PC-9 (cell line): Measurements from ENCODE around the gene SMC6. TPM values are rescaled to one million over a fixed set of nuclear protein-coding genes. Genes with fewer than 3 reads are reported as not detected.

Source experiments
- BruUV-seq: library from RNA; stranded (reverse); fragments of 400-500 nt; replicated peaks from 2 replicates; lab custom pipeline; 2021; lab: Mats Ljungman, UMichigan
- CTCF ChIA-PET: fragments of 300-600 bp; sonication (Branson Sonifier 250); formaldehyde crosslinking; loops from one replicate; lab custom pipeline; 2022; ENCODE audit warnings: antibody characterized with exemption; lab: Charles Lee
- POLR2A ChIA-PET: fragments of 300-600 bp; sonication (Branson Sonifier 250); formaldehyde crosslinking; loops from one replicate; lab custom pipeline; 2022; ENCODE audit warnings: antibody characterized with exemption; ENCODE audit not compliant: unreplicated experiment; lab: Charles Lee
- DNase-seq, 2 experiments: peaks; one replicate each; pipeline versions ENCODE4 v3.0.0 to v3.0.0-alpha.2; 2015 to 2022; ENCODE audit warnings: mixed read lengths in 1 of 2
- H2AFZ ChIP-seq: fragments of 200-600 bp; sonication (generic); 2 replicates; pipeline ENCODE4 v1.8.1; 2017; ENCODE audit warnings: antibody characterized with exemption
- H3F3A ChIP-seq: fragments of 200-600 bp; sonication (generic); 2 replicates; pipeline ENCODE4 v1.8.1; 2017; ENCODE audit warnings: antibody characterized with exemption, mild to moderate bottlenecking, low read depth; ENCODE audit not compliant: insufficient read depth
- H3K27ac ChIP-seq: fragments of 200-600 bp; sonication (generic); 2 replicates; pipeline ENCODE4 v1.6.1; 2016; ENCODE audit warnings: mixed run types
- H3K27me3 ChIP-seq: fragments of 200-600 bp; sonication (generic); 2 replicates; pipeline ENCODE4 v1.6.1; 2016; ENCODE audit warnings: low read depth, mixed run types; ENCODE audit not compliant: insufficient read depth
- H3K36me3 ChIP-seq: fragments of 200-600 bp; sonication (generic); 2 replicates; pipeline ENCODE4 v1.6.1; 2016; ENCODE audit warnings: low read depth, mixed run types
- H3K4me1 ChIP-seq: fragments of 200-600 bp; sonication (generic); replicated peaks from 2 replicates; pipeline ENCODE4 v1.6.1; 2016; ENCODE audit warnings: mixed run types; ENCODE audit not compliant: insufficient read depth
- H3K4me2 ChIP-seq: fragments of 200-600 bp; sonication (generic); 2 replicates; pipeline ENCODE4 v1.6.1; 2017; ENCODE audit warnings: mixed run types
- H3K4me3 ChIP-seq: fragments of 200-600 bp; sonication (generic); 2 replicates; pipeline ENCODE4 v1.6.1; 2016; ENCODE audit warnings: mixed run types
- H3K79me2 ChIP-seq: fragments of 200-600 bp; sonication (generic); 2 replicates; pipeline ENCODE4 v1.6.1; 2017; ENCODE audit warnings: low read depth, mixed run types
- H3K9me2 ChIP-seq: fragments of 200-600 bp; sonication (generic); 2 replicates; pipeline ENCODE4 v1.8.1; 2017; ENCODE audit warnings: mild to moderate bottlenecking; ENCODE audit not compliant: insufficient read depth
- H3K9me3 ChIP-seq: fragments of 200-600 bp; sonication (generic); 2 replicates; pipeline ENCODE4 v1.8.1; 2016; ENCODE audit warnings: low read depth; ENCODE audit not compliant: insufficient read depth
- H4K20me1 ChIP-seq: fragments of 200-600 bp; sonication (generic); 2 replicates; pipeline ENCODE4 v1.8.1; 2017; ENCODE audit not compliant: insufficient read depth
- CTCF ChIP-seq: fragments of 200-600 bp; sonication (generic); conservative IDR thresholded peaks from 2 replicates; pipeline ENCODE4 v1.6.1; 2017; ENCODE audit warnings: mixed run types, antibody characterized with exemption, mild to moderate bottlenecking, moderate library complexity
- EZH2 ChIP-seq: fragments of 200-600 bp; sonication (generic); IDR thresholded peaks from 2 replicates; pipeline ENCODE4 v1.8.0; 2017; ENCODE audit warnings: antibody characterized with exemption, low read depth
- intact Hi-C: fragments of 100-400 bp; cut with micrococcal nuclease; formaldehyde crosslinking; loops from one replicate; pipeline ENCODE4 v1.10.0; 2022; ENCODE audit not compliant: unreplicated experiment
- total RNA-seq: library from RNA; stranded (reverse); gene quantifications from 2 replicates; pipeline ENCODE4 v1.2.3, GENCODE V29; 2021

SMC6 gene
- total RNA-seq, 1 experiment from 2014 or later, result 19.2 TPM

- Histone ChIP-seq H3K36me3 (no peaks in the 10 kb centered on the region), H3K9me2 (no peaks in the 10 kb centered on the region), H3K27ac (no peak overlapping the region), H3F3A (no peaks in the 10 kb centered on the region), H3K4me1 (no peaks in the 10 kb centered on the region), H3K79me2 (no peaks in the 10 kb centered on the region), H4K20me1 (no peaks in the 10 kb centered on the region), H3K9me3 (no peaks in the 10 kb centered on the region), H2AFZ (no peak overlapping the region; the same call in 1 of the 2 replicates), H3K27me3 (no peaks in the 10 kb centered on the region), H3K4me3 (no peak overlapping the region), H3K4me2 (no peak overlapping the region)
- POLR2A ChIA-PET, result no interaction called here
- TF ChIP-seq EZH2 (no peak), CTCF (no peak)
- DNase-seq, result no peak
- BruUV-seq, result no TSS peak
- CTCF ChIA-PET, result no interaction called here
- intact Hi-C loops, result no loop called here
These were observed 117.4 kb downstream of the SMC6 start for GRCh38 chr2:17636257-17636656.

- ChIA-PET CTCF (no interaction called here), POLR2A (no interaction called here)
- Histone ChIP-seq H3K27ac (no peak overlapping the region), H3F3A (no peaks in the 10 kb centered on the region), H3K4me1 (no peaks in the 10 kb centered on the region), H3K36me3 (no peaks in the 10 kb centered on the region), H3K27me3 (no peaks in the 10 kb centered on the region), H3K4me2 (no peak overlapping the region), H3K9me3 (no peaks in the 10 kb centered on the region; the same call in 1 of the 2 replicates), H4K20me1 (no peaks in the 10 kb centered on the region), H3K4me3 (no peak overlapping the region), H3K9me2 (no peaks in the 10 kb centered on the region), H2AFZ (no peak overlapping the region), H3K79me2 (no peaks in the 10 kb centered on the region)
- intact Hi-C loops, result no loop called here
- no TSS peak for BruUV-seq
- TF ChIP-seq CTCF (no peak), EZH2 (no peak)
- DNase-seq, result no peak
These were observed 118.6 kb downstream of the SMC6 start for GRCh38 chr2:17634997-17635396.

- Histone ChIP-seq H3K4me1 (no peaks in the 10 kb centered on the region), H2AFZ (no peak overlapping the region), H3K27me3 (no peaks in the 10 kb centered on the region), H3K9me3 (peaks cover 4% of the 10 kb centered on the region; the same call in 1 of the 2 replicates), H3K9me2 (no peaks in the 10 kb centered on the region), H3K36me3 (no peaks in the 10 kb centered on the region), H4K20me1 (no peaks in the 10 kb centered on the region), H3K27ac (no peak overlapping the region), H3F3A (no peaks in the 10 kb centered on the region), H3K4me3 (no peak overlapping the region), H3K79me2 (no peaks in the 10 kb centered on the region), H3K4me2 (no peak overlapping the region)
- DNase-seq, result no peak
- ChIA-PET CTCF (no interaction called here), POLR2A (interaction anchor here (0.5 kb wide), 1 partner anchor 1289 kb away, joined by 8 read pairs; no protein-coding TSS in a partner anchor)
- no TSS peak for BruUV-seq
- TF ChIP-seq CTCF, result no peak
- no peak for TF ChIP-seq EZH2
- intact Hi-C loops, result no loop called here
These were observed 123.5 kb downstream of the SMC6 start for GRCh38 chr2:17630089-17630488.
